Measurements from ENCODE around the gene MINK1.

The MINK1 gene

DNA sequence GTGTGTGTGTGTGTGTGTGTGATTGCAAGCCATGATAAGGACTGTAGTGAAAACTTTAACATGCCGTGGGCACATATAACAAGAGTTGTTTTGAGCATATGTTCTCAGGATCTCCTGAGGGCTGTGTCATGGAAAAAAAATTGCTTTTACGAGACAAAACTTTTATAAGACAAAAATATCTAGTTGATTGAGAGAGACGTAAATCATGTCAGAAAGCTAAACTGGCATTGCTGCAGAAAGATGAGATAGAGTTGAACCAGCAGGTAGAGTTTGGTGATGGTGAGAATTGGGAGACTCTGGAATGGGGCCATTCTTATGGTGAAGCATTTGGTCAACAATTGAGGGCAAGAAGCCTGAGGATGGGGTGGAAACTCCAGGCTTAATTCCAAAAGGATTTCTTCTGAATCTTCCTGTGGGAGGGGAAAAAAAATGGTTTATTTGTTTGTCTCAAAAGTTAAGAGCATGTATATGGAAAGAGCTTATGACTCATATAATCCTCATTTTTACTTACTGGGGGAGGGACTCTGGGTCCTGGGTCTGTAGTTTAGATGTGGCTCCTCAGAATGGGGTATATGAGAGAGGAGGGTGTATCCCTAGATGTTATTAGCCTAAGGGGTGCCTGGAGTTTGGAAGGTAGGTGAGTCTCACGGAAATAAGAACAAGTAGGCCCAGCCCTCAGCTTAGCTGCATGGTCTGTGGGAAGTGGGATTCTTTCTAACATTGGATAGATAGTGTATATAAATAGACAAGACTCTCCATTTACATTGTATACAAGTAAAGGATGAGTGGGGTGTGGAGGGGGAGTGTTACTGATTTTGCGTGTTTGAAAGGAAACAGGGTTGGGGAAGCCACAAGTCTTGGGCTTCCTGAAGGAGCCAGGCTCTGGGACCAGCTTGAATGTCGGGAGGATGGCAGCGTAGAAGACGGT lies 7.1 kb downstream of the MINK1 start:
- no peak overlapping the region for H3K4me3 ChIP-seq (ENCODE audit: low read depth, low read length)
- H3K36me3 ChIP-seq: no peaks in the 10 kb centered on the region
- no peaks in the 10 kb centered on the region for H3K4me1 ChIP-seq
- TF ChIP-seq, protein P1, sequence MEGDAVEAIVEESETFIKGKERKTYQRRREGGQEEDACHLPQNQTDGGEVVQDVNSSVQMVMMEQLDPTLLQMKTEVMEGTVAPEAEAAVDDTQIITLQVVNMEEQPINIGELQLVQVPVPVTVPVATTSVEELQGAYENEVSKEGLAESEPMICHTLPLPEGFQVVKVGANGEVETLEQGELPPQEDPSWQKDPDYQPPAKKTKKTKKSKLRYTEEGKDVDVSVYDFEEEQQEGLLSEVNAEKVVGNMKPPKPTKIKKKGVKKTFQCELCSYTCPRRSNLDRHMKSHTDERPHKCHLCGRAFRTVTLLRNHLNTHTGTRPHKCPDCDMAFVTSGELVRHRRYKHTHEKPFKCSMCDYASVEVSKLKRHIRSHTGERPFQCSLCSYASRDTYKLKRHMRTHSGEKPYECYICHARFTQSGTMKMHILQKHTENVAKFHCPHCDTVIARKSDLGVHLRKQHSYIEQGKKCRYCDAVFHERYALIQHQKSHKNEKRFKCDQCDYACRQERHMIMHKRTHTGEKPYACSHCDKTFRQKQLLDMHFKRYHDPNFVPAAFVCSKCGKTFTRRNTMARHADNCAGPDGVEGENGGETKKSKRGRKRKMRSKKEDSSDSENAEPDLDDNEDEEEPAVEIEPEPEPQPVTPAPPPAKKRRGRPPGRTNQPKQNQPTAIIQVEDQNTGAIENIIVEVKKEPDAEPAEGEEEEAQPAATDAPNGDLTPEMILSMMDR (IDR thresholded peaks at IDR 0.05; ENCODE audit: low read depth, low read length): no peak
- no peak for DNase-seq
- no peaks in the 10 kb centered on the region for H3K27me3 ChIP-seq
- no peaks in the 10 kb centered on the region for H3K9me3 ChIP-seq

DNA sequence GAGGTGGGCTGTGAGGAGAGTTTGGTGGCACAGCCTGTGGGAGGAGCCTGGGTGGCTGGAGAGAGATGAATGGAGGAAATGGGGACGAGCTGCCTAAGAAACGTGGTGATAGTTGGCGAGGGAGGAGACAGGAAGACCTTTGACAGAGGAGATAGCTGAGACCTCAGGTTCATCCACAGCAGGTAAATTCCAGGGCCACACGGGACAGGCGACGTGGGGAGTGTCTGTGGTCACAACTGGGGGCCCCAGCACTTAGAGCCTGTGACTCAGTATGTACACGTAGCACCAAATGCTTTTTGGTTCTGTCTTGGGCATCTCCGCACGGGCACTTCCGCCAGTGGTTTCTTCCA lies 7.7 kb downstream of the MINK1 start:
- no peak for DNase-seq
- H3K27me3 ChIP-seq: no peaks in the 10 kb centered on the region
- H3K4me1 ChIP-seq: no peaks in the 10 kb centered on the region
- H3K36me3 ChIP-seq: no peaks in the 10 kb centered on the region
- no peak overlapping the region for H3K4me3 ChIP-seq (ENCODE audit: low read depth, low read length)
- no peaks in the 10 kb centered on the region for H3K9me3 ChIP-seq
- TF ChIP-seq, protein P1 (IDR thresholded peaks at IDR 0.05; ENCODE audit: low read depth, low read length): no peak

DNA sequence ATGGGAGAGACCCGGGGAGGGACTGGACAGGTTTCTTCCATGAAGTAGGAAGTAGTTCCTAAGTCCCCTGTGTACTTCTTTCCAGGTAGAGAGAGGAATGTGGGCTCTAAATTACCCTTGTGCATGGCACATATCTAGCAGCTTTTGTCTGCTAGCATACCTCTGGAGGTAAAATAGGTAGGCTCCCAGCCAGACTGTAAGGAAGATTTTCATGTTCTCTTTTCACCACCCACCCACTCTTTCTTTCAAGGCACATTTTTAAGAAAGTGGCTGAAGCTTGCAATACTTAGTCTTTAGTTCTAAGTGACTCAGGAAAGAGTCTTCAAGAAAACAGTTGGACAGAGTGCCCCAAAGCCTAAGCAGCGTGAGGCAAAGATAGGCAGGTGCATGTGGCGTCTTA lies 9.2 kb downstream of the MINK1 start:
- Histone ChIP-seq H3K36me3 (no peaks in the 10 kb centered on the region), H3K27me3 (no peaks in the 10 kb centered on the region), H3K9me3 (no peaks in the 10 kb centered on the region), H3K4me1 (no peaks in the 10 kb centered on the region), H3K4me3 (ENCODE audit: low read depth, low read length) (no peak overlapping the region)
- no peak for DNase-seq
- TF ChIP-seq, protein P1 (IDR thresholded peaks at IDR 0.05; ENCODE audit: low read depth, low read length): no peak

DNA sequence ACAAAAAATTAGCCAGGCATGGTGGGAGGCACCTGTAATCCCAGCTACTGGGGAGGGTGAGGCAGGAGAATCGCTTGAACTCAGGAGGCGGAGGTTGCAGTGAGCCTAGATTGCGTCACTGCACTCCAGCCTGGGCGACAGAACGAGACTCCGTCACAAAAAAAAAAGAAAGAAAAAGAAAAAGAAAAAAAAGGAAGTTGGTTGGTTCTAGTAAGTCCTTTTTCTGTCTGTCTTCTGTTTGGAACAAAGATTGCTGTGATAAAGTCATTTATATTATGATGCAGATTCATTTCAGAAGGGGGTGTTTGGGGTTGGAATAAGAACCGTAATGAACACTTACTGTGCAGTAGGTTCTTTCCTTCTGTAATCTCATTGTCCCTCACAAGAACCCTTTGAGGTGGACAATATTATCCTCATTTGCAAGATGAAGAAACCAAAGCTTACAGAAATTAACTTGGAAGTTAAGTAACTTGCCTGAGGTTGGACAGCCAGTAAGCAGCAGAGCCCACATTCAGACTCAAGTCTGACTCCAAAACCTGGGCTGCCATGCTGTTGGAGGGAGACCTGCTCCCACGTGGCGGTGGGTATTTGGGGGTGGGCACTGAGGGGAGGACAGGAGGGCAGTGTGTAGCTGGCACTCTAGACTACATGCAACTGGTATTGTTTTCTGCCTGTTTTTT lies 10.3 kb downstream of the MINK1 start:
- DNase-seq: no peak
- H3K27me3 ChIP-seq: no peaks in the 10 kb centered on the region
- TF ChIP-seq, protein P1 (IDR thresholded peaks at IDR 0.05; ENCODE audit: low read depth, low read length): no peak

DNA sequence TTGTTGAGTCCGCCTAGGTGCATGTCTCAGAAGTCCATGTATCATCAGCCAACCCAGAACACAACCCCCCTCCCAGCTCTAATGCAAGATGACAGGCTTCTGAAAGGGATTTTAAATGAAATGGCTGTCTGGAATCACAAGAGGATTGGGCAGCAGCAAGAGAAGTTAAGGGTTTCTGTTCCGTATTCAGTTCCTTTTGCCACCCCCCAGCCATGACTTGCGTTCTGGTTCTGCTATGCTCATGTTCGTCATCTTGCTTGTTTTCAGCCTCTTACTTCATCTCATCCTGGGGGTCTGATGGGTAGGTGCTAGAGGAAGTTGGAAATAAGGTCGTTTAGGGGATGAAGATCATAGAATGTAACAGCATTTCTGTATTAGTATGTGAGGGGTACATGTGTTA lies 12.0 kb downstream of the MINK1 start:
- Histone ChIP-seq H3K9me3 (no peaks in the 10 kb centered on the region), H3K4me1 (no peaks in the 10 kb centered on the region), H3K36me3 (no peaks in the 10 kb centered on the region), H3K4me3 (ENCODE audit: low read depth, low read length) (no peak overlapping the region), H3K27me3 (no peaks in the 10 kb centered on the region)
- TF ChIP-seq, protein P1 (IDR thresholded peaks at IDR 0.05; ENCODE audit: low read depth, low read length): no peak
- DNase-seq: no peak

More for the DNA sequence above, 10.3 kb downstream of the MINK1 start:
- no peaks in the 10 kb centered on the region for H3K9me3 ChIP-seq
- H3K4me3 ChIP-seq (ENCODE audit: low read depth, low read length): no peak overlapping the region
- H3K36me3 ChIP-seq: no peaks in the 10 kb centered on the region
- H3K4me1 ChIP-seq: no peaks in the 10 kb centered on the region
